ENCODE data around the gene NSUN6. TPM values are rescaled to one million over a fixed set of nuclear protein-coding genes. Genes with fewer than 3 reads are reported as not detected.

Gene NSUN6
- total and polyA plus RNA-seq, 2 experiments from 2014 or later = 4.1 to 5.4 TPM

DNA sequence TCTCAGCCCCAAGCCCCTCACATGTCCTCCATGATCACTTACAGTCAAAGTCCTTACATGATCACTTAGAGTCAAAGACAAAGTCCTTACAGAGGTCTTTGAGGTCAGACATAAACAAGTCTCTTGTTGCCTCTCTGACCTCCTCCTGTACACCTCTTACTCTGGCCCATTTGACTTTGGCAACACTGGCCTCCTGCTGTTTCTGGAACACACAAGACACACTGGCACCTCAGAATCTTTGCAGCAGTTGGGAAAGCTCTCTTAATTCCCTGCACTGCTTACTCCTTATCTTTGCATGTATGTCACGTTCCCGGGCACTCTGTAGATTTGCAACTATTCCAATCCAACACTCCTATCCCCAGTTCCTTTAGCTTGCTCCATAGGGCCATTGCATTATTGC is 102.3 kb downstream of the NSUN6 start:
- H4K20me1 ChIP-seq (ENCODE audit: insufficient read depth) = no peaks in the 10 kb centered on the region
- H3K4me2 ChIP-seq (ENCODE audit: unreplicated experiment) = no peak overlapping the region
- H2AFZ ChIP-seq = no peak overlapping the region
- TF ChIP-seq EZH2phosphoT487 (IDR thresholded peaks at IDR 0.05; ENCODE audit: insufficient read depth, low read depth) (no peak), EZH2 (IDR thresholded peaks at IDR 0.05; ENCODE audit: insufficient read depth, poor library complexity, severe bottlenecking) (no peak)
- H3K27ac ChIP-seq = no peak overlapping the region
- H3K9me3 ChIP-seq (ENCODE audit: low read depth) = no peaks in the 10 kb centered on the region
- no peak overlapping the region for H3K9ac ChIP-seq
- no peaks in the 10 kb centered on the region for H3K27me3 ChIP-seq (replicated peaks; ENCODE audit: insufficient read depth)
- DNase-seq = no peak
- H3K79me2 ChIP-seq (ENCODE audit: insufficient read depth) = no peaks in the 10 kb centered on the region
- H3K9me2 ChIP-seq (ENCODE audit: insufficient read depth) = peaks cover 14% of the 10 kb centered on the region; the same call in 1 of the 2 replicates
- H3K36me3 ChIP-seq (ENCODE audit: low read depth) = no peaks in the 10 kb centered on the region; the same call in 1 of the 2 replicates
- H3F3A ChIP-seq (ENCODE audit: insufficient read depth) = no peaks in the 10 kb centered on the region
- in situ Hi-C loops (cut with MboI) = no loop called here
- H3K4me3 ChIP-seq = no peak overlapping the region
- H3K4me1 ChIP-seq (ENCODE audit: insufficient read depth) = no peaks in the 10 kb centered on the region
- 94 to 100% methylated on average over 2 of the region's 2 CpGs for WGBS, 2 experiments (ENCODE audit: low coverage in 1 of 2, low lambda C conversion rate in 2 of 2, missing lambda C conversion rate in 2 of 2)

GRCh38 chr10:18545621-18546305 is 105.6 kb downstream of the NSUN6 start:
- Histone ChIP-seq H3K9ac (no peak overlapping the region), H3K27ac (no peak overlapping the region), H3K9me2 (ENCODE audit: insufficient read depth) (no peaks in the 10 kb centered on the region), H3K36me3 (ENCODE audit: low read depth) (no peaks in the 10 kb centered on the region; the same call in 1 of the 2 replicates), H3K9me3 (ENCODE audit: low read depth) (no peaks in the 10 kb centered on the region), H3F3A (ENCODE audit: insufficient read depth) (no peaks in the 10 kb centered on the region), H3K4me1 (ENCODE audit: insufficient read depth) (no peaks in the 10 kb centered on the region), H3K79me2 (ENCODE audit: insufficient read depth) (no peaks in the 10 kb centered on the region), H4K20me1 (ENCODE audit: insufficient read depth) (no peaks in the 10 kb centered on the region), H2AFZ (no peak overlapping the region), H3K4me3 (no peak overlapping the region), H3K4me2 (ENCODE audit: unreplicated experiment) (no peak overlapping the region), H3K27me3 (replicated peaks; ENCODE audit: insufficient read depth) (no peaks in the 10 kb centered on the region)
- DNase-seq = peak; percentile 4
- in situ Hi-C loops (cut with MboI) = no loop called here
- TF ChIP-seq EZH2 (IDR thresholded peaks at IDR 0.05; ENCODE audit: insufficient read depth, poor library complexity, severe bottlenecking) (no peak), EZH2phosphoT487 (IDR thresholded peaks at IDR 0.05; ENCODE audit: insufficient read depth, low read depth) (no peak)
- 75 to 76% methylated on average over 7 of the region's 7 CpGs for WGBS, 2 experiments (ENCODE audit: low coverage in 1 of 2, low lambda C conversion rate in 2 of 2, missing lambda C conversion rate in 2 of 2)

DNA sequence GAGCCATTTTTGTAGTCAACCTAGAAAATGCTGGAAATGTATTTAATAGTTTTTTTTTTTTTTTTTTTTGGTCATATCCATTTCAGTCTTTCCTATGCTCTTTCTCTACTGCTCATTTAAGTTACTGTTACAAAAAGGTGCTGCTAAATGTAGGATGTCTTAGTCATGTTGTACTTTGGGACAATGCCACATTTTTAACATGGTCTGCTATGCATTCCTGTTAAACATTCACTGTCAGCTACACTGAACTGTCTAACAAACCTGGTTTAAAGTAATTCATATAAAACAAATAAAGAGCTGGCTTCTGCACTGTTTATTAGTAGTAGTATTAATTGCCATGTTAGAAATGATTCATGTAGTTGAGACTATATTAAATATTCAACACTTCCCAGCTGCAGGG is 108.6 kb downstream of the NSUN6 start:
- Histone ChIP-seq H3K4me2 (ENCODE audit: unreplicated experiment) (no peak overlapping the region), H2AFZ (no peak overlapping the region), H3K36me3 (ENCODE audit: low read depth) (peaks cover 3% of the 10 kb centered on the region; the same call in 1 of the 2 replicates), H3K4me1 (ENCODE audit: insufficient read depth) (no peaks in the 10 kb centered on the region), H3K27ac (no peak overlapping the region), H3K4me3 (no peak overlapping the region), H3F3A (ENCODE audit: insufficient read depth) (no peaks in the 10 kb centered on the region), H3K79me2 (ENCODE audit: insufficient read depth) (no peaks in the 10 kb centered on the region), H3K9me2 (ENCODE audit: insufficient read depth) (no peaks in the 10 kb centered on the region), H4K20me1 (ENCODE audit: insufficient read depth) (no peaks in the 10 kb centered on the region), H3K27me3 (replicated peaks; ENCODE audit: insufficient read depth) (no peaks in the 10 kb centered on the region), H3K9me3 (ENCODE audit: low read depth) (no peaks in the 10 kb centered on the region), H3K9ac (no peak overlapping the region)
- in situ Hi-C loops (cut with MboI) = no loop called here
- TF ChIP-seq EZH2phosphoT487 (IDR thresholded peaks at IDR 0.05; ENCODE audit: insufficient read depth, low read depth) (no peak), EZH2 (IDR thresholded peaks at IDR 0.05; ENCODE audit: insufficient read depth, poor library complexity, severe bottlenecking) (no peak)
- DNase-seq = peak; percentile 31

- in situ Hi-C loops (cut with MboI) = no loop called here
- H3K36me3 ChIP-seq (ENCODE audit: low read depth) = peaks cover 3% of the 10 kb centered on the region; the same call in 1 of the 2 replicates
Measured at GRCh38 chr10:18540195-18540594, 111.2 kb downstream of the NSUN6 start.

More at GRCh38 chr10:18540195-18540594, 111.2 kb downstream of the NSUN6 start:
- Histone ChIP-seq H3K9me3 (ENCODE audit: low read depth) (no peaks in the 10 kb centered on the region), H3K9ac (no peak overlapping the region), H3K27ac (no peak overlapping the region), H3K9me2 (ENCODE audit: insufficient read depth) (no peaks in the 10 kb centered on the region), H3K4me1 (ENCODE audit: insufficient read depth) (no peaks in the 10 kb centered on the region), H4K20me1 (ENCODE audit: insufficient read depth) (no peaks in the 10 kb centered on the region), H2AFZ (no peak overlapping the region), H3K27me3 (replicated peaks; ENCODE audit: insufficient read depth) (no peaks in the 10 kb centered on the region), H3F3A (ENCODE audit: insufficient read depth) (no peaks in the 10 kb centered on the region), H3K79me2 (ENCODE audit: insufficient read depth) (no peaks in the 10 kb centered on the region), H3K4me3 (no peak overlapping the region), H3K4me2 (ENCODE audit: unreplicated experiment) (no peak overlapping the region)
- DNase-seq = no peak
- TF ChIP-seq EZH2 (IDR thresholded peaks at IDR 0.05; ENCODE audit: insufficient read depth, poor library complexity, severe bottlenecking) (no peak), EZH2phosphoT487 (IDR thresholded peaks at IDR 0.05; ENCODE audit: insufficient read depth, low read depth) (no peak)
